Right lobe of liver (tissue), 6 donors: ENCODE measurements around the gene SLC38A4. TPM values are rescaled to one million over a fixed set of nuclear protein-coding genes. Genes with fewer than 3 reads are reported as not detected.

Experiments used
- ATAC-seq, 4 donors: fragments of 200-7000 bp; cut with Tn5 transposase; one replicate each; pipeline ENCODE4 v1.9.1; 2020; ENCODE audit warnings: mild to moderate bottlenecking in 4 of 4, moderate library complexity in 4 of 4
- DNase-seq, 3 donors: peaks; one replicate each; pipeline ENCODE4 v3.0.0-alpha.2; 2020
- H3K27ac ChIP-seq, 3 donors: fragments of 200-600 bp; one replicate each; pipeline ENCODE4 v1.8.0; 2022
- H3K27me3 ChIP-seq, 2 donors: fragments of 200-600 bp; one replicate each; pipeline ENCODE4 v1.8.0; 2022
- H3K36me3 ChIP-seq, 4 donors: fragments of 200-600 bp; sonication (generic) in 1 of 4; one replicate each; pipeline versions ENCODE4 v1.5.1 to v1.8.0; 2017 to 2022; ENCODE audit warnings: control low read depth in 1 of 4
- H3K4me1 ChIP-seq, 4 donors: fragments of 200-600 bp; sonication (generic) in 1 of 4; one replicate each; pipeline versions ENCODE4 v1.5.1 to v1.8.0; 2017 to 2022; ENCODE audit warnings: control low read depth in 1 of 4
- H3K4me3 ChIP-seq, 3 donors: fragments of 200-600 bp; one replicate each; pipeline ENCODE4 v1.8.0; 2022
- H3K9me3 ChIP-seq, 4 donors: fragments of 200-600 bp; sonication (generic) in 1 of 4; one replicate each; pipeline versions ENCODE4 v1.5.1 to v1.8.0; 2017 to 2022; ENCODE audit warnings: control low read depth in 1 of 4
- CTCF ChIP-seq, 4 donors: fragments of 200-600 bp in 3 of 4; fragments of 450-650 bp in 1 of 4; IDR thresholded peaks; one replicate each; pipeline versions ENCODE4 v1.5.1 to v1.8.0; 2016 to 2022; ENCODE audit warnings: antibody characterized with exemption in 4 of 4, mild to moderate bottlenecking in 2 of 4
- POLR2A ChIP-seq: fragments of 450-650 bp; IDR thresholded peaks from one replicate; pipeline ENCODE4 v1.6.1; 2017; ENCODE audit warnings: antibody characterized with exemption, mild to moderate bottlenecking
- WGBS: methylation state at CpG from one replicate; pipeline ENCODE4 v1.1.6; 2018; ENCODE audit warnings: low coverage, low lambda C conversion rate; ENCODE audit not compliant: insufficient coverage; ENCODE audit errors: missing lambda C conversion rate; 5-methylcytosine and 5-hydroxymethylcytosine counted together
- intact Hi-C, 2 donors: fragments of 100-400 bp; cut with DNase I; formaldehyde crosslinking; loops; one replicate each; pipeline versions ENCODE4 v1.11.2 to v1.14.1; 2022
- total RNA-seq, 6 experiments: library from RNA; depleted of rRNA in 2 of 6; stranded (reverse); fragments of >200 nt in 2 of 6; fragmentation: NEBNext Ultra II Directional in 3 of 6; extraction: Animal tissue kit (Norgen Biotek cat#: 25700) in 3 of 6; gene quantifications; one replicate each; pipeline versions ENCODE4 v1.1.0 to v1.2.4, GENCODE V29; 2016 to 2023
- donor health status: DM: no; HTN: yes; CAD: no.
- donor health status: DM: no; HTN: no; CAD: no.
- donor health status: DM: no; HTN: no; CAD: no.
- donor health status: DM: no; HTN: yes; CAD: no.
- donor health status: DM: no; HTN: yes; CAD: no.

The SLC38A4 gene
- total RNA-seq, 6 experiments from 2014 or later = 158 to 604 (median 295) TPM

GRCh38 chr12:46798056-46798455 lies 27.7 kb downstream of the SLC38A4 start:
- H3K27ac ChIP-seq = peak overlapping the region in 2 of 3 donors; percentile 85 to 92
- intact Hi-C loops = no loop called here

GRCh38 chr12:46795988-46796387 lies 29.8 kb downstream of the SLC38A4 start:
- H3K4me1 ChIP-seq = peaks cover 0 to 70% (median 21%) of the 10 kb centered on the region in 4 donors
- 55% methylated on average over 3 of the region's 4 CpGs for WGBS
- H3K27ac ChIP-seq = peak overlapping the region; percentile 4 to 41 (median 18)
- H3K27me3 ChIP-seq = no peaks in the 10 kb centered on the region
- no peak for TF ChIP-seq POLR2A
- TF ChIP-seq CTCF (IDR thresholded peaks at IDR 0.05) = no peak
- peaks cover 0 to 25% (median 11%) of the 10 kb centered on the region in 4 donors for H3K36me3 ChIP-seq
- intact Hi-C loops = no loop called here
- ATAC-seq = no peak
- no peak for DNase-seq
- H3K9me3 ChIP-seq = no peaks in the 10 kb centered on the region
- H3K4me3 ChIP-seq = no peak overlapping the region

More at GRCh38 chr12:46798056-46798455, 27.7 kb downstream of the SLC38A4 start:
- WGBS = 36% methylated on average over 2 of the region's 2 CpGs
- H3K27me3 ChIP-seq = no peaks in the 10 kb centered on the region
- peak overlapping the region in 1 of 3 donors; percentile 17 for H3K4me3 ChIP-seq
- ATAC-seq = peak; percentile 6 to 32 (median 20)
- no peak for DNase-seq
- TF ChIP-seq CTCF (IDR thresholded peaks at IDR 0.05) (no peak), POLR2A (no peak)
- H3K9me3 ChIP-seq = no peaks in the 10 kb centered on the region
- H3K4me1 ChIP-seq = peaks cover 0 to 62% (median 16%) of the 10 kb centered on the region in 4 donors
- H3K36me3 ChIP-seq = peaks cover 0 to 4% (median 1%) of the 10 kb centered on the region in 4 donors

GRCh38 chr12:46794593-46795190 lies 31.1 kb downstream of the SLC38A4 start:
- ATAC-seq = peak in 1 of 4 donors; percentile 42
- intact Hi-C loops = no loop called here
- WGBS = 33% methylated on average over 1 of the region's 1 CpG

GRCh38 chr12:46792925-46793324 lies 32.9 kb downstream of the SLC38A4 start:
- no peak for TF ChIP-seq CTCF (IDR thresholded peaks at IDR 0.05)
- Histone ChIP-seq H3K4me3 (no peak overlapping the region), H3K9me3 (no peaks in the 10 kb centered on the region), H3K27ac (no peak overlapping the region), H3K36me3 (peaks cover 0 to 55% (median 24%) of the 10 kb centered on the region in 4 donors), H3K4me1 (peaks cover 0 to 65% (median 16%) of the 10 kb centered on the region in 4 donors), H3K27me3 (no peaks in the 10 kb centered on the region)
- intact Hi-C loops = no loop called here
- DNase-seq = no peak
- 56% methylated on average over 3 of the region's 3 CpGs for WGBS
- ATAC-seq = no peak

More at GRCh38 chr12:46794593-46795190, 31.1 kb downstream of the SLC38A4 start:
- DNase-seq = no peak
- peak overlapping the region; percentile 18 to 41 (median 20) for H3K27ac ChIP-seq
- H3K4me1 ChIP-seq = peaks cover 0 to 70% (median 21%) of the 10 kb centered on the region in 4 donors
- H3K27me3 ChIP-seq = no peaks in the 10 kb centered on the region
- H3K4me3 ChIP-seq = no peak overlapping the region
- H3K36me3 ChIP-seq = peaks cover 0 to 38% (median 17%) of the 10 kb centered on the region in 4 donors
- TF ChIP-seq CTCF (IDR thresholded peaks at IDR 0.05) = no peak
- TF ChIP-seq POLR2A = no peak
- no peaks in the 10 kb centered on the region for H3K9me3 ChIP-seq
